ENCODE measurements around the gene SNX5. TPM values are rescaled to one million over a fixed set of nuclear protein-coding genes. Genes with fewer than 3 reads are reported as not detected.

Gene SNX5
- total and polyA plus RNA-seq, 2 donors (not counting 1 experiment from before 2014, with no cell fraction given) = 97.8 to 128 TPM

GRCh38 chr20:17964073-17964472 lies 4.5 kb downstream of the SNX5 start:
- ATAC-seq (ENCODE audit: low read depth) (no peak), DNase-seq (no peak)
- Mint-ChIP-seq H3K27me3 (no peaks in the 10 kb centered on the region), H3K4me1 (peaks cover 83% of the 10 kb centered on the region), H3K9me3 (ENCODE audit: insufficient read depth) (no peaks in the 10 kb centered on the region), H3K4me3 (peak overlapping the region; percentile 96), H3K27ac (peak overlapping the region; percentile 89)
- Histone ChIP-seq H4K20me1 (ENCODE audit: control insufficient read depth, insufficient read depth, low read length, poor library complexity, severe bottlenecking) (no peaks in the 10 kb centered on the region), H3K4me1 (ENCODE audit: control insufficient read depth in 2 of 2, insufficient read depth in 2 of 2, low read length in 2 of 2) (peaks cover 71 to 79% of the 10 kb centered on the region in 2 donors), H3K79me2 (ENCODE audit: control insufficient read depth, insufficient read depth, low read length) (peaks cover 93% of the 10 kb centered on the region), H3K27ac (ENCODE audit: low read length in 2 of 2) (peak overlapping the region; percentile 96 to 97), H3K4me3 (ENCODE audit: control extremely low read depth in 1 of 5, extremely low read depth in 1 of 5, insufficient read depth in 1 of 5, low read depth in 2 of 5, low read length in 4 of 5) (peak overlapping the region in 1 of 5 experiments; percentile 97), H3K9ac (ENCODE audit: low read length) (peak overlapping the region; percentile 93), H3K27me3 (replicated peaks in 1 of 4; ENCODE audit: control extremely low read depth in 1 of 4, control insufficient read depth in 3 of 4, insufficient read depth in 4 of 4, low read length in 3 of 4) (no peaks in the 10 kb centered on the region), H3K9me3 (ENCODE audit: control extremely low read depth in 1 of 3, control insufficient read depth in 2 of 3, insufficient read depth in 1 of 3, low read length in 2 of 3) (peaks cover 0 to 6% (median 0%) of the 10 kb centered on the region in 3 donors), H3K4me2 (replicated peaks; ENCODE audit: low read depth, low read length, poor library complexity, severe bottlenecking) (peak overlapping the region; percentile 80), H2AFZ (ENCODE audit: insufficient read depth, low read depth, low read length, poor library complexity, severe bottlenecking) (no peak overlapping the region), H3K36me3 (replicated peaks in 1 of 2; ENCODE audit: control extremely low read depth in 1 of 2, control insufficient read depth in 1 of 2, extremely low read depth in 1 of 2, insufficient read depth in 2 of 2, low read length in 1 of 2) (peaks cover 0 to 6% of the 10 kb centered on the region in 2 experiments)
- ChIA-PET POLR2A (no interaction called here), CTCF (interaction anchor here (1.0 to 3.5 kb wide), 5 partner anchors 11 to 281 kb away, joined by 3 to 16 read pairs (median 6); partner anchors contain the start of gene RRBP1)
- WGBS (ENCODE audit: insufficient coverage) = no CpG with 5 or more reads among the region's 1 CpG
- TF ChIP-seq CTCF (IDR thresholded peaks at IDR 0.05) (no peak), EZH2 (IDR thresholded peaks at IDR 0.05; ENCODE audit: borderline replicate concordance, insufficient read depth, low read depth, low read length, poor library complexity, severe bottlenecking) (no peak)
- intact Hi-C loops (cut with micrococcal nuclease) = loop anchor here (10.0 kb wide), 3 partner anchors 109 to 1741 kb away; partner anchors contain the start of genes DZANK1 and POLR3F
